ENCODE data around the gene KBTBD2.
"Not testable (repeated sequence)": the region's sequence is repeated elsewhere in the genome, so short reads cannot be mapped to it uniquely, and the experiment has no call there.

KBTBD2 gene

DNA sequence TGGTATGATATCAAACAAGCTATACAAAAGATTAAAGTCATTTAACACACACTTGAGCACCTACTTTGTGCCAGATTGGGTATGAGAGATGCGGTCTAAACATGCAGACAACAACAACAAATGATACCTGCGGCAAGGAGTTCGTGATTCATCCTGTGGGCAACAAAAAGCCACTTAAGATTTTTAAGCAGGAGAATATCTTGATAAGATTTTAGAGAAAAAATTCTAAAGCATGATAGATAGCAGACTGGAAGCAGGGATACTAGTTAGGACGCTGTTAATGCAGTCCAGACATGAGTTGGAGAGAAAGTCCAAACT lies 1.6 kb upstream of the KBTBD2 start:
- no peak for DNase-seq (ENCODE audit: low read depth, low spot score)

DNA sequence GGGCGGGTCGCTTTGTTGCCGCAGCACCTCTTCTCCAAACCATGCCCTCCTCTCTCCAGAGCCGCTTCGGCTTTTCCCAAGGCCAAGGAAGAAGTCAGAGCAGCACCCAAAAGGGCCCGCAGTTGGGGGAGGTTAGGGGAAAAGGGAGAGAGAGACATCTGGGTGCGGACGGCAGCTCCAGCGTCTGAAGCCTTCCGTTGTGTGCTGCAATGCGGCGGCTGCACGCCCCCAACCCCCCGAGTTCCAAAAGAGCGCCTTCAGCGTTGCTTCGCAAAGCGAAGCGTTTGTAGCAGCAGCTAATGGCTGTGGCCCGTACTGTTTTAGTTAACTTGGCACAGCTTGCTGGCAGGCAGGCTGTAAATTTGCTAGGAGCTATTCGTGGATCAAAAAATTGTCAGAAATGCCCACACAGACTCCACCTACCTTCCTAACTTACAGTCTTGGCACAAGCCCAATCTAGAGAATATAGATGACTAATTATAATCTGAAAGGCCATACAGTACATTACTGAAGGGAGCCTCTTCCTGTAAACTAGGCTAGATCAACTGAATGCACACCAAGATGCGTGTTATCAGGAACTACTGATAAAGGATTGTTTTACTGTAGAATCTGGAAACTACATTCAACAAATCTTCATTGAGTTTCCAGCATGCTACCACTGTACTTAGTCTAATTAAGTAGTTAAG lies 1.1 kb upstream of the KBTBD2 start:
- no peak for DNase-seq (ENCODE audit: low read depth, low spot score)

DNA sequence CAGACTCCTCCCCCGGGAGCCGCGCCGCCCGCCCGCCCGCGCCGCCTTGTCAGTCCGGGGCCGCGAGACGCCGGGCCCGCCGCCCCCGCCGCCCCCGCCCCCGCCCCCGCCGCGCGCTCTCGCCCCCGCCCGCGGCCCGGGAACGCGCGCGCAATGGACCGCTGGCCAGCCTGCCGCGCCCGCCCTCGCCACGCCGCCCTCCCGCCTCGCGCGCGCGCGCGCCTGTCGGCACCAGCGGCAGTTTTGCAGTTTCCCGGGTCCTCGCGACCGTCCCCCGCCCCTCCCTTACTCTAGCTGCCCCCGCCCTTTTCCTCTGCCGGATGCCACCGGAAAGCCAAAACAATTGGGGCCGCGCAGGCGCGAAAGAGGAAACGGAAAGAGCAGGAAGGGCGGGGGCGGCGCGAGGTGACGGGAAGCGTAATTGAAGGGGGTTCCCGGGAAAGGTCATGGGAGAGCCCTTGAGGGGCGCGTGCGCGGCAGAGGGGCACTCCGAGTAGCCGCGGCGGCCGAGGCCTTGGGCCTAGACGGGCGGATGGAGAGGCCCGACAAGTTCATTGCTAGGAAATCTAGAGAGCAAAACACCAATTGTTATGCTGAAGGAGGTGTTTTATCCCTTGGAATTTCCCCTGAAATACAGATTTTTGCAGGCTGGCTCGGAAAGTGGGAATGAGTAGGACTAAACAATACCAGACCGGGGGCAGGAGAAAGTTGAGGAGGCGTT lies 400 bp upstream of the KBTBD2 start:
- peak; percentile 81 for DNase-seq (ENCODE audit: low read depth, low spot score)

DNA sequence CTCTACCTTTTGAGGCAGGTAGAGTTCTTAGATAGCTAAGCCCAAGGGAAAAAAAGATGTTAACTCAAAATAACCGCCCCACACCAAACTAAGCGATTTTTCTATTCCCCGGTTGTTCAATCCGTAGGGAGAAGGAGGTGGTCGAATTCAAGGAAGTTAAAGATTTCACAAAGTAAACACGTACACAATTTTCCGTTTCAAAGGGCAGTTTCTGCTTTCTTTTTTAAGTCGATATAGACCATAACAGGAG lies 842 bp downstream of the KBTBD2 start:
- no peak for DNase-seq (ENCODE audit: low read depth, low spot score)

DNA sequence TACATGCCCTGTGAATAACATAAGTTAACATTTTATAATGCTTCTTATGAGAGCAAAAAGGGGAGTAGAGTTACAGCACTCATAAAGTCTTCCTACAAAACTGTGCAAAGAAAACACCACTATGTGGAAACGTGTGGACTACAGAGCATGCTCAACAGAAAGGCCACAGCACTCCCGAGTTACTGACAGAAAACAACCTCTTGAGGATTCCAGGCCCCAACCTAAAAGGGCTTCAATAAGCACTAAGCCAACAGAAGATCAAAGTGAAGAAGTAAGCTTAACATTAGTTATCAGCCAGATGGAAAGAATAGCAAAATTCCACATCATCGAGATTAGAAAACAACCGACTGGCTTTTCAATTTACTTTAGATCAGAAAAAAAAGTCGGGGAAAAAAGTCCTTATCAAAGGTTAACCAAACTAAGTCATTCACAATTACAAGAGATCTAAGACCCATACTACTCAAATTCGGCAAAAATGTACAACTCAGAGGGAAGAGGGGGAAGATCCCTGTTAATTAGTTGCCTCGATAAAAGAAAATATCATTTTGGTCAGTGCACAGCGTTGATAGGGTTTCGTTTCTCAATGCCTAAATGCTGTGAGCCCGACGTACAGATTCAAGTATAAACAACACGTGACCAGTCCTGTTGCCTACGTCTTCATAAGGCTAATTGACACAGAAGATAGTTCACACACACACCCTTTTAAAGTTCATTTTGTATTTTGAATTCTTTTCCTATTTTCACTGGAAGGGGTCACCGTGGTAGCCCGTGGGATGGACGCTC lies 1.4 kb downstream of the KBTBD2 start:
- no peak for DNase-seq (ENCODE audit: low read depth, low spot score)

DNA sequence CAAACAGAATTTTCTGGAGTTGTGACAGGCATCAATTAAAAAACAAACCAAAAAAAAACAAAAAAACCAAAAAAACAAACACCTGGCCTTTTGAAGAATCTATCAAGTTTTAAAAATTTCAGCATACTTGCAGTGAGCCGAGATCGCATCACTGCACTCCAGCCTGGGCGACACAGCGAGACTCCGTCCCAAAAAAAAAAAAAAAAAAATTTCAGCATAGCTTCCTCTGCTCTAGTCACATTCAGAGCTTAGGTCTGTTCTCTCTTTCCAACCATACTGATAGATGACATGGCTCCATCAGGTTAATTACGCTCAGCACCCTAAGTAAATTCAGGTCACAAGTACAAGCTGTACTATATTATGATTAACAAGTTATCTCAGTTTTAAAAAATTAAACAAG lies 3.1 kb downstream of the KBTBD2 start:
- DNase-seq (ENCODE audit: low read depth, low spot score): no peak

DNA sequence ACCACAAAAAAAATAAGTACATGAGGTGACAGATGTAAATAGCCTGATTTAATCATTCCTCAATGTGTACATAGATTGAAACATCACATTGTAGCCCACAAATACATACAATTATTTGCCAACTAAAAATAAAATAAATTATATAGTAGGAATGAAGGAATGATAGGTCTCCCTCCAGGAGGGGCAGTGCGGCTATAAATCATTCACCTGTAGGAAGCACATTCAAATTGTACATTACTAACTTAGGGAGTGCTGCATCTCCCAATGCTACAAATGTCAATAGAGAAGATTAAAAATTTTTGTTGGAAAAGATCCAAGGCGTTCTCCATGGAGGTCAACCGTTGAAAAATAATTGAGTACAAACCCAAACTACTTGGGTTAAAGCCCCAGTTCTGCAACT lies 4.2 kb downstream of the KBTBD2 start:
- no peak for DNase-seq (ENCODE audit: low read depth, low spot score)

DNA sequence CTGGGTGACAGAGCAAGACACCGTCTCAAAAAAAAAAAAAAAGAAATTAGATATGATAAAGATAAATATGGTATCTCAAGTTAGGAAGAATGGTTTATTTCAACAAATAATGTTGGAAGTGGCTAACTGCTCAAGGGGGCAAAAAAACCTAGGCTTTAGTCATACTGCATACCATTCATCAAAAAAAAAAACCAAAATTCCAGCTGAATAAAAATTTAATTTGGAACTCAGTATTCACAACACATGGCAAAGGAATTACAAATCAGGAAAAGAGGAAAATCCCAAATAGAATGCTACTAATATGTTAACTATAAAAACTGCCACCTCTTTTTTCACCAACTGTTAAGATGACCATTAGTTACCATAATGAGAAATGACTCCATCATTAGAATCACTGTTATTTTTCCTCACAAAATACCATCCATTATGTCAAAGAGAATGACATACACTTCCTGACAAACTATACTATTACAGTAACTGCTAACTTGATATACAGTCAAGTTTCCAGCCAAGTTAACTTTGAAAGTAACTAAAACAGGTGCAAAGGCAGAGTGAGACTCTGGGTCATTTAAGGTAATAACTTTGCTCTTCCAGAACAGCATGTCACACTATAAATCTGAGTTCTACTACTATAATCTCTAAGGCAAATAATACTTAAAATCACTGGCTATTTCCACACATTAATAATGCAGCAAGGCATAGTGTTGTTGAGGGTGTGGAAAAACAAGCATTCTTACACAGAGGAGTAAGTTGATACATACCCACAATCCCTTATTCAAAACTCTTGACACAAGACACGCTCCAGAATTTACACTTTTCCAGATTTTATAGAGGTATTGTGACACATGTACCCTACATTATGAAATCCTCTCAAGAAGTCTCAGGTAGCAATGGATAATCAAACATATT lies 10.2 kb downstream of the KBTBD2 start:
- no peak for DNase-seq (ENCODE audit: low read depth, low spot score)

DNA sequence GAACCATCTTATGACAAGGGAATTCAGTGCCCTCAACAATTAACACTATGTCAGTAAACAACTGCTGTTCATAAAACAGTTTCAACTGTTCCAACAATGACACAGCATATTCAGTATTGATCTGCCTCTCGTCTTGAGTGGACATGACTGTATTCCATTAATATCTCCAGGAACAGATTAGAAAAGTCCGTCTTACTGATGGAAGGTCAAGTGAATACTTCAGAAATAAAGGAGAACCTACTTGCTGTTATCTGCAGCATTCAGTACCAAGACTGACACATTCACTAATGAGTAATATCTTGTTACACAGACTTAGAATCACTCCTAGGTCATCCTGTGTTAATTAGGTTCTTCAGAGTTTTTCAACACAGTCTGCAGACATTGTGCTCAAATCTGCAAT lies 12.1 kb downstream of the KBTBD2 start:
- no peak for DNase-seq (ENCODE audit: low read depth, low spot score)

DNA sequence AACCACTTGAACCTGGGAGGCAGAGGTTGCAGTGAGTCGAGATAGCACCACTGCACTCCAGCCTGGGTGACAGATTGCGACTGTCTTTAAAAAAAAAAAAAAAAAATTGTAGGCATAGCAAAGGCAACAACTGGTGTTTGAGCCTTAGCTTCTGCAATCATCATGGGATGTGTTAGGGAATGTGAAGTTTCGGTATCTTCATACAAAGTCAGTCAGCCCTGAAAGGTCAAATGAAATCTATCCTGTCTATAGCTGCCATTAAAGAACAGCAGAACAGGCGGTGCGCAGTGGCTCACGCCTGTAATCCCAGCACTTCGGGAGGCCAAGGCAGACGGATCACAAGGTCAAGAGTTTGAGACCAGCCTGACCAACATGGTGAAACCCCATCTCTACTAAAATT lies 13.5 kb downstream of the KBTBD2 start:
- not testable (repeated sequence) for DNase-seq (ENCODE audit: low read depth, low spot score)

DNA sequence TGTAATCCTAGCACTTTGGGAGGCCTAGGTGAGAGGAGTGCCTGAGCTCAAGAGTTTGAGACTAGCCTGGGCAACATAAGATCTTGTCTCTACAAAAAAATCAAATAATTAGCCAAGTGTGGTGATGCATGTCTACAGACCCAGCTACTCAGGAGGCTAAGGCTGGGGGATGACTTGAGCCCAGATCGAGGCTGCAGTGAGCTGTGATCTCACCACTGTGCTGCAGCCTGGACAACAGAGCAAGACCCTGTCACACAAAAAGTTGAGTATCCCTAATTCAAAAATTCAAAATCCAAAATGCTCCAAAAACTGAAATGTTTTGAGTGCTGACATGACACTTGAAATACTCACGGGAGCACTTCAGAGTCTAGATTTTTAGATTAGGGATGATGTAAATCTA lies 19.1 kb downstream of the KBTBD2 start:
- DNase-seq (ENCODE audit: low read depth, low spot score): no peak

DNA sequence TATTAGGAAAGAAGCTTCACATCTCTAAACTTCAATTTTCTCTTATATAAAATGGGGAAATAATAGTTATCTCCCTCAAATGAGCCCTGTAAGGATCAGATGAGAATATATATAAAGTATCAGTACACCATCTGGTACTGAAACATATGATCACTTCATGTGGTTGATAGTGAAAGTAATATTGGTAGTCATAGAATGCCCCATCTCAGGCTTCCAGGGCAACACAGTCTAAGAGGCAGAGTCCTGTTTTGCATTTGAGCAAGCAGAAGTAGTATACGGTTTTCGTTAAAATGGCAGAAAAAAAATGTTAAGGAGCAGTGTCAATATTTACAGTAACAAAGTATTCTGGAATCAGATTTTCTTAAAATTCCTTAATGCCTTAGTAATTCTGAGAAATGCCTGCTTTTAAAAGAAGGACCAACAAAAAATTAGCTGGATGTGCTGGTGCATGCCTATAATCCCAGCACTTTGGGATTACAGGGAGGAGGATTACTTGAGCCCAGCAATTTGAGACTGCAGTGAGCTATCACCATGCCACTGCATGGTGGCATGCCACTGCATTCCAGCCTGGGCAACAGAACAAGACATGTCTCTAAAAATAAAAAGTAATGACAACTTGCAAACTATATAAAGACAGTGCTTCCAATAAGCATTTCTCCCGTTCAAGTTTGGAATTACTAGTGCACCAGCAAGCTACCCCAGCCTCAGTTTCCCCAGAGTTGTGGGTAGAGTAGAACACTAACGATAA lies 19.8 kb downstream of the KBTBD2 start:
- no peak for DNase-seq (ENCODE audit: low read depth, low spot score)

DNA sequence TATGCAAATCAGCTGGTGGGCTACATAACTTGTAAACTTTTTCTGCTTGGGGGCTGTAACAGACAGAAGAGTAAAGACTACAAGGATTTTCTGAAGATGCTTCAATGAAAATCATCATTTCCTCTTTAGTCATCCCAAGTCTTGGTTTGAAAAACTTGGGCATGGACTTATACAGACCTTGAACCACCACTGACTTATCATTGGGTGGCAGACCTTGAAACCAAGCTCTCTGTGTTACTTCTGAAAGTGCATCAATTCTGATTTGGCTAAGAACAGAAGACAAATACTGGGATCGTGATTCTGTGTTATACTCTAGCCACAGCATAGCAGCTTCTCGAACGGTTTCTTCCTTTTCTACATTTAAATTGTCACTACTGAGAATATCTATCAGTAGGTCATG lies 21.3 kb downstream of the KBTBD2 start:
- no peak for DNase-seq (ENCODE audit: low read depth, low spot score)

DNA sequence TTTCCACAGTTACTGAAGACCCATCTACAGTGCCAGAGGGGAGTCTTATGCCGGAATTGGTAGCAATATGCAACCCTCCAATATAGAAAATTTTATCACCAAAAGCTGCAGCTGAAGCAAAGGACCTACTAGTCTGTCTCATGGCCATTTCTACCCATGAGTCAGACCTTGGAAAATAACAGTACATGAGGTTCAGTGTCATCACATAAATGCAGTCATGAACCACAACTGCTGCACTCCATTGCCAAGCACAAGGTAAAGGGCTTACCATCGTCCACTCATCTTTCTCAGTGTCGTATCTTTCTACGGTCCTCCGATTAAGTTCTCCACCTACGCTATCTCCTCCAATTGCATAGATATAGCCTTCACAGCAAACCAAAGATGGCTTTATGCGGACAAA lies 21.8 kb downstream of the KBTBD2 start:
- no peak for DNase-seq (ENCODE audit: low read depth, low spot score)

DNA sequence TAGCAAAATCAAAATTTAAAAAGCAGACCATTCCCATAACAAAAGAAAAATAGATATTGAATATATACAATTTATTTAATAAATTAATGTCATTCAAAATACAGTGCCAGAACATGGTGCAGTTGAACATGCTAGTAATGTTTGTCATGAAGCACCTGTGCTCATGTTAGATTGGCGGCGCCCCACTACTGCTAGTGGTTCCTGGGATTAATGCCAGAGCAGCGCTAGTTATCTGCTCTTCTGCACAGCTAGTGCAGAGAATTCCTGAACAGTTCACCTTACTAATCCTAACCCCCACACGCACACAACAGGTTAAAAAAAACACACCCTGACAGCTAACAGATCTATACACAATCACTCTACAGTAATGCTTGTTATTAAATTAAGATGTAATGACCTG lies 23.4 kb downstream of the KBTBD2 start:
- no peak for DNase-seq (ENCODE audit: low read depth, low spot score)

DNA sequence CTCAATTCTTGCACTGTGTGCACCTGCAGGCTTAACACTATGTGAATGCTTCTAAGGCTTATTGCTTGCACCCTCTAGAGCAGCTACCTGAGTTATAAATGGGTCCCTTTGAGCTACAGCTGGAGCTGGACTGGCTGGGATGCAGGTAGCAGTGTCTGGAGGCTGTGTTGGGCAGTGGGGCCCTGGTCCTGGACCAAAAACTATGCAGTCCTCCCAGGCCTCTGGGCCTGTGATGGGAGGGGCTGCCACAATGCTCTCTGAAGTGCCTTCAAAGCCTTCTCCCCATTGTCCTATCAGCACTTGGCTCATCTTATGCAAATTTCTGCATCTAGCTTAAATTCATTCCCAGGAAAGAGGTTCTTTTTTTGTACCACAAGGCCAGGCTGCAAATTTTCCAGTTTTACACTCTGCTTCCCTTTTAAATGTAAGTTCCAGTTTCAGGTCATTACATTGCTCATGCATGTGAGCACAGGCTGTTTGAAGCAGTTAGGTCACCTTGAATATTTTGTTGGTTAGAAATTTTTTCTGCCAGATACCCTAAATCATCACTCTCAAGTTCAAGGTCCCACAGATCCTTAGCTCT lies 26.0 kb downstream of the KBTBD2 start:
- no peak for DNase-seq (ENCODE audit: low read depth, low spot score)

DNA sequence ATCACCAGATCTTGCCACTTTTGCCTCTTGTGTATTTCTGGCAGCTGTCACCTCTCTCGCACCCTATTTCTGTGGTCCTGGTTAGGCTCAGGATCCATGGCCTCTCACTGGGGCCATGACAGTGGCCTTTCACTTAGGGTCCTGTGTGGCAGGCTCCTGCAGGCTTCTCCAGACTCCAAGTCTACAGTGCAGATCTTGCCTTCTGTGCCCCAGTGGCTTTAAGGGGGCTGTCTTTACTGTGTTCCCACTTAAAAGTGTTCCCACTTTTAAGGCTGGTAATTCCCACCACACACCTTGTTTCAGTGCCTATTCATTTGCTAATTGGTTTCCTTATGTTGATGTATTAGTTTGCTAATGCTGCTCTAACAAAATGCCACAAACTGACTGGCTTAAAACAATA lies 27.7 kb downstream of the KBTBD2 start:
- not testable (repeated sequence) for DNase-seq (ENCODE audit: low read depth, low spot score)

DNA sequence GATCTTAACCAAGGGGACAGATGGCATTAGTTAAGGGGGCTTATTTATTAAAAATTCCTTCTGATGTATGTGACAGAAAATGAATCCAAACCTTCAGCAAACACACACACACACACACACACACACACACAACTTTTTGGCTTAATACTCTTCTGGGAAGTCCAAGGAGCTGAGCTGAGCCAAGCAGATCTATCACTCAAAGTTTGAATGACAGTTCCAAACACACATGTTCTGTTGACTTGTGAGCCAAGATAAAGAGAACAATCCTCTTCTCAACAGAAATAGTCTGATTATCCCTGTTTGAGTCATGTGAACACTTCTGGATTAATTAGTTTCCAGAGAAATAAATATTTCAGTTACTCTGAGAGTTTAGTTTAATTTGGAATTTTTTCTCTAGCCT lies 31.5 kb downstream of the KBTBD2 start:
- DNase-seq (ENCODE audit: low read depth, low spot score): no peak

DNA sequence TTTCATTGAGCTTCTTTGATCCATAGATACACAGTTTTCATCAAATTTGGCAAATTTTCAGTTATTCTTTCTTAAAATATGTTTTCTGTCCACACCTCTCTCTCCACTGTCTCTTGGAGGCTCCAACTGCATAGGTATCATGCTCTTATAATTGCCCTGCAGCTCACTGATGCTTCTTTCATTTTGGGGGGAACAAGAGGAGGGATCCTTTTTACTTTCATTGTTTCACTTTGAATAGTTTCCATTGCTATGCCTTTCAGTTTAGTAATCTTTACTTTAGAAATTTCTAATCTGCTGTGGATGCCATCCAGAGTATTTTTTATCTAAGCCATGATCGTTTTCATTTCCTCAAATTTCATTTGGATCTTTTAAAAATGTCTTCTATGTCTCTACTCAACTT lies 32.9 kb downstream of the KBTBD2 start:
- DNase-seq (ENCODE audit: low read depth, low spot score): no peak

DNA sequence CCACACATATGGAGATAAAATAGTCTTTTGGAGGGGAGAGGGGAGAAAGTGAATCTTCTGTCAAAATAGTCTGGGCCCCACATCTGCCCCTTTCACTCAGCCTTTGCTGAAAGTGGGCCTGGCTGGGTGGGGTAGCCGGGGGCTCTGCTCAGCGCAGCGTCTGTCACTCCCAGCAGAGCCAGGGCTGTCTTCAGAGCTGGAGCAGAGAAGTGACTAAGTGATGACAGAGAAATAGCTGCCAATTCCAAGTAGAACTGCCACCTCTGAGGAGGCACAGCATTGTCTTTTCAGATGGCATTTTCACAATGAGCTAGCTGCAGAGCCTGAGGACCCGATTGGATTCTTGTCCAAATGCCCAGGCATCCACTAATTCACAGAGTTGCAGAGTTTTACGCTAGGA lies 34.5 kb downstream of the KBTBD2 start:
- not testable (repeated sequence) for DNase-seq (ENCODE audit: low read depth, low spot score)

Data from iPS DF 19.7 (cell line).